Mesodermal cell (in vitro differentiated cells): ENCODE results near the gene TRIO.

ENCODE experiments used
- H3K27ac ChIP-seq: 2 replicates; pipeline ENCODE4 v1.7.0; 2013; ENCODE audit warnings: mild to moderate bottlenecking, low read depth, low read length, moderate library complexity; ENCODE audit not compliant: severe bottlenecking
- H3K36me3 ChIP-seq: 2 replicates; pipeline ENCODE4 v1.7.1; 2013; ENCODE audit warnings: mild to moderate bottlenecking, low read length, moderate library complexity; ENCODE audit not compliant: control insufficient read depth, insufficient read depth
- H3K4me1 ChIP-seq: one replicate; pipeline ENCODE4 v1.7.1; 2013; ENCODE audit warnings: mild to moderate bottlenecking, low read length; ENCODE audit not compliant: insufficient read depth, control insufficient read depth, poor library complexity, severe bottlenecking
- H3K4me3 ChIP-seq: 2 replicates; pipeline ENCODE4 v1.7.0; 2013; ENCODE audit warnings: low read length, control low read depth, mild to moderate bottlenecking; ENCODE audit not compliant: insufficient read depth, poor library complexity, severe bottlenecking; ENCODE audit errors: extremely low read depth
- H3K9me3 ChIP-seq: 2 replicates; pipeline ENCODE4 v1.7.1; 2013; ENCODE audit warnings: mild to moderate bottlenecking, low read length, moderate library complexity; ENCODE audit not compliant: control insufficient read depth
- WGBS, 2 experiments: methylation state at CpG; one replicate each; pipeline ENCODE4 v1.1.5; 2013; ENCODE audit warnings: missing lambda C conversion rate in 2 of 2; ENCODE audit not compliant: insufficient coverage in 2 of 2; 5-methylcytosine and 5-hydroxymethylcytosine counted together

The TRIO gene

GRCh38 chr5:14226554-14226953, 83.4 kb downstream of the TRIO start:
- Histone ChIP-seq H3K4me3 (no peak overlapping the region), H3K9me3 (no peaks in the 10 kb centered on the region), H3K27ac (no peak overlapping the region), H3K4me1 (peaks cover 10% of the 10 kb centered on the region), H3K36me3 (peaks cover 13% of the 10 kb centered on the region)
- 100% methylated on average over 2 of the region's 6 CpGs; no CpG with 5 or more reads in 1 of the 2 experiments for WGBS, 2 experiments

GRCh38 chr5:14226992-14227391, 83.8 kb downstream of the TRIO start:
- 89 to 91% methylated on average over 7 to 8 of the region's 8 CpGs for WGBS, 2 experiments
- Histone ChIP-seq H3K27ac (no peak overlapping the region), H3K4me3 (no peak overlapping the region), H3K36me3 (peaks cover 9% of the 10 kb centered on the region), H3K9me3 (no peaks in the 10 kb centered on the region), H3K4me1 (peaks cover 10% of the 10 kb centered on the region)

GRCh38 chr5:14227513-14227912, 84.4 kb downstream of the TRIO start:
- Histone ChIP-seq H3K27ac (no peak overlapping the region), H3K9me3 (no peaks in the 10 kb centered on the region)
- 77 to 83% methylated on average over 1 to 2 of the region's 3 CpGs for WGBS, 2 experiments

GRCh38 chr5:14228219-14228618, 85.1 kb downstream of the TRIO start:
- no peaks in the 10 kb centered on the region for H3K36me3 ChIP-seq
- no peaks in the 10 kb centered on the region for H3K9me3 ChIP-seq
- H3K27ac ChIP-seq = no peak overlapping the region
- H3K4me1 ChIP-seq = peaks cover 10% of the 10 kb centered on the region
- no peak overlapping the region for H3K4me3 ChIP-seq
- WGBS, 2 experiments = 95 to 96% methylated on average over 5 to 6 of the region's 6 CpGs

More at GRCh38 chr5:14227513-14227912, 84.4 kb downstream of the TRIO start:
- Histone ChIP-seq H3K36me3 (peaks cover 5% of the 10 kb centered on the region), H3K4me3 (no peak overlapping the region), H3K4me1 (peaks cover 10% of the 10 kb centered on the region)

GRCh38 chr5:14229181-14229580, 86.0 kb downstream of the TRIO start:
- peaks cover 18% of the 10 kb centered on the region for H3K4me1 ChIP-seq
- 100% methylated on average over 1 of the region's 1 CpG; no CpG with 5 or more reads in 1 of the 2 experiments for WGBS, 2 experiments
- no peak overlapping the region for H3K27ac ChIP-seq
- H3K36me3 ChIP-seq = no peaks in the 10 kb centered on the region
- H3K9me3 ChIP-seq = no peaks in the 10 kb centered on the region
- no peak overlapping the region for H3K4me3 ChIP-seq

- no peaks in the 10 kb centered on the region for H3K36me3 ChIP-seq
- H3K27ac ChIP-seq = no peak overlapping the region
- peaks cover 22% of the 10 kb centered on the region for H3K4me1 ChIP-seq
- no peaks in the 10 kb centered on the region for H3K9me3 ChIP-seq
- no peak overlapping the region for H3K4me3 ChIP-seq
- WGBS, 2 experiments = 85% methylated on average over 4 of the region's 7 CpGs; no CpG with 5 or more reads in 1 of the 2 experiments
Observed at GRCh38 chr5:14229734-14230133, 86.6 kb downstream of the TRIO start.

GRCh38 chr5:14231156-14231555, 88.0 kb downstream of the TRIO start:
- H3K4me3 ChIP-seq = no peak overlapping the region
- H3K4me1 ChIP-seq = peaks cover 26% of the 10 kb centered on the region
- no CpG with 5 or more reads among the region's 2 CpGs for WGBS, 2 experiments
- no peak overlapping the region for H3K27ac ChIP-seq
- no peaks in the 10 kb centered on the region for H3K36me3 ChIP-seq
- no peaks in the 10 kb centered on the region for H3K9me3 ChIP-seq

GRCh38 chr5:14231890-14232289, 88.7 kb downstream of the TRIO start:
- H3K36me3 ChIP-seq = no peaks in the 10 kb centered on the region
- 100% methylated on average over 1 to 3 of the region's 4 CpGs for WGBS, 2 experiments
- no peaks in the 10 kb centered on the region for H3K9me3 ChIP-seq
- H3K4me1 ChIP-seq = peaks cover 22% of the 10 kb centered on the region
- H3K27ac ChIP-seq = no peak overlapping the region
- H3K4me3 ChIP-seq = no peak overlapping the region

- WGBS, 2 experiments = 90 to 100% methylated on average over 3 of the region's 3 CpGs
- Histone ChIP-seq H3K4me3 (no peak overlapping the region), H3K27ac (no peak overlapping the region)
Observed at GRCh38 chr5:14234204-14234603, 91.1 kb downstream of the TRIO start.

GRCh38 chr5:14235872-14236271, 92.7 kb downstream of the TRIO start:
- H3K9me3 ChIP-seq = no peaks in the 10 kb centered on the region
- no peaks in the 10 kb centered on the region for H3K36me3 ChIP-seq
- H3K4me1 ChIP-seq = peaks cover 43% of the 10 kb centered on the region
- no peak overlapping the region for H3K4me3 ChIP-seq
- H3K27ac ChIP-seq = no peak overlapping the region
- 83% methylated on average over 1 of the region's 4 CpGs; no CpG with 5 or more reads in 1 of the 2 experiments for WGBS, 2 experiments

More at GRCh38 chr5:14234204-14234603, 91.1 kb downstream of the TRIO start:
- H3K4me1 ChIP-seq = peaks cover 31% of the 10 kb centered on the region
- H3K9me3 ChIP-seq = no peaks in the 10 kb centered on the region
- H3K36me3 ChIP-seq = no peaks in the 10 kb centered on the region

GRCh38 chr5:14236757-14237156, 93.6 kb downstream of the TRIO start:
- H3K4me1 ChIP-seq = peaks cover 43% of the 10 kb centered on the region
- no peaks in the 10 kb centered on the region for H3K36me3 ChIP-seq
- no peak overlapping the region for H3K4me3 ChIP-seq
- H3K27ac ChIP-seq = no peak overlapping the region
- 70 to 82% methylated on average over 2 to 3 of the region's 3 CpGs for WGBS, 2 experiments
- H3K9me3 ChIP-seq = no peaks in the 10 kb centered on the region
